ENCODE results near the gene FICD. TPM values are rescaled to one million over a fixed set of nuclear protein-coding genes. Genes with fewer than 3 reads are reported as not detected.

The FICD gene
- total RNA-seq, 1 experiment from 2014 or later, result 10.1 TPM

- Histone ChIP-seq H3K27me3 (ENCODE audit: control insufficient read depth, insufficient read depth, low read length) (no peaks in the 10 kb centered on the region), H3K4me3 (ENCODE audit: low read depth in 2 of 2, low read length in 2 of 2) (no peak overlapping the region), H3K36me3 (ENCODE audit: control insufficient read depth, insufficient read depth, low read length) (peaks cover 27% of the 10 kb centered on the region), H3K4me1 (ENCODE audit: control insufficient read depth, insufficient read depth, low read length) (peaks cover 15% of the 10 kb centered on the region), H3K27ac (ENCODE audit: low read length) (no peak overlapping the region), H3K9me3 (ENCODE audit: control insufficient read depth, insufficient read depth, low read depth, low read length) (no peaks in the 10 kb centered on the region)
- ATAC-seq (no peak), DNase-seq (ENCODE audit: low read depth, low spot score) (no peak)
- BruUV-seq (replicated peaks), result no TSS peak
- TF ChIP-seq POLR2AphosphoS5 (IDR thresholded peaks at IDR 0.05; ENCODE audit: low read depth, low read length), result no peak
- TF ChIP-seq REST (IDR thresholded peaks at IDR 0.05; ENCODE audit: insufficient read depth in 1 of 2, low read depth in 2 of 2, low read length in 1 of 2), result no peak
- TF ChIP-seq TCF7L2 (IDR thresholded peaks at IDR 0.05; ENCODE audit: low read depth, low read length), result no peak
- TF ChIP-seq SIN3A (IDR thresholded peaks at IDR 0.05; ENCODE audit: borderline replicate concordance, insufficient read depth, low read depth, low read length), result no peak
- TF ChIP-seq CTCF (IDR thresholded peaks at IDR 0.05), result no peak
- POLR2A ChIA-PET, result interaction anchor here (0.5 to 0.6 kb wide), 2 partner anchors 17 to 119 kb away, joined by 3 to 7 read pairs; no protein-coding TSS in a partner anchor
- intact Hi-C loops (cut with micrococcal nuclease; ENCODE audit: unreplicated experiment) (no loop called here), in situ Hi-C loops (cut with HindIII; ENCODE audit: low pct_unique_long_range_greater_than_20kb, low sequenced_read_pairs) (no loop called here)
- CTCF ChIA-PET, result interaction anchor here (1.5 kb wide), 1 partner anchor 49 kb away, joined by 5 read pairs; no protein-coding TSS in a partner anchor
Measured at GRCh38 chr12:108568338-108569154, 53.5 kb downstream of the FICD start.

Other genes with a start within 250 kb of the FICD start
- gene CMKLR1, start 176.0 kb upstream of the FICD start, total RNA-seq (2021; ENCODE audit: unreplicated experiment), result 0.03 TPM
- 55.9 TPM for gene SART3, start 45.9 kb downstream of the FICD start, total RNA-seq (2021; ENCODE audit: unreplicated experiment)
- 66.1 TPM for gene ISCU, start 47.3 kb downstream of the FICD start, total RNA-seq (2021; ENCODE audit: unreplicated experiment)
- gene TMEM119, start 82.8 kb downstream of the FICD start, total RNA-seq (2021; ENCODE audit: unreplicated experiment), result not detected
- 0.41 TPM for gene SELPLG, start 118.6 kb downstream of the FICD start, total RNA-seq (2021; ENCODE audit: unreplicated experiment)
- 165 TPM for gene CORO1C, start 216.2 kb downstream of the FICD start, total RNA-seq (2021; ENCODE audit: unreplicated experiment)